ENCODE measurements around the gene NUP133.

NUP133 gene

DNA sequence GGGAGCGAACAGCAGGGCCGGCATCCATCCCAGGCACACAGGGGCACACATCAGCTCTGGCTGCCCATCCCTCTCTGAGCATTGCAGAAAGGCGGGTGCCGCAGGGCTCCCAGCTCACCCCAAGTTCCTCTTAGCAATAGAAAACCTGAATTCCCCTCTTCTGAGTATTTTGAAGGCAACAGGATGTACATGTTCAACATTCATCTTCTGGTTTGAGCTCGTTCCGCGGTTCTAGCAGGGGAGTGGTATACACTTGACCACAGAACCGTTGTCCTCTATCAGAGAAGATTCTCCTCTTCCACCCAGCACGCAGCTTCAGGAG is 97.8 kb downstream of the NUP133 start:
- no peak for DNase-seq (ENCODE audit: low read depth)
- H3K4me3 ChIP-seq (ENCODE audit: low read depth, low read length): no peak overlapping the region
- in situ Hi-C loops (cut with HindIII; ENCODE audit: low sequenced_read_pairs): no loop called here
- TF ChIP-seq, protein P1, sequence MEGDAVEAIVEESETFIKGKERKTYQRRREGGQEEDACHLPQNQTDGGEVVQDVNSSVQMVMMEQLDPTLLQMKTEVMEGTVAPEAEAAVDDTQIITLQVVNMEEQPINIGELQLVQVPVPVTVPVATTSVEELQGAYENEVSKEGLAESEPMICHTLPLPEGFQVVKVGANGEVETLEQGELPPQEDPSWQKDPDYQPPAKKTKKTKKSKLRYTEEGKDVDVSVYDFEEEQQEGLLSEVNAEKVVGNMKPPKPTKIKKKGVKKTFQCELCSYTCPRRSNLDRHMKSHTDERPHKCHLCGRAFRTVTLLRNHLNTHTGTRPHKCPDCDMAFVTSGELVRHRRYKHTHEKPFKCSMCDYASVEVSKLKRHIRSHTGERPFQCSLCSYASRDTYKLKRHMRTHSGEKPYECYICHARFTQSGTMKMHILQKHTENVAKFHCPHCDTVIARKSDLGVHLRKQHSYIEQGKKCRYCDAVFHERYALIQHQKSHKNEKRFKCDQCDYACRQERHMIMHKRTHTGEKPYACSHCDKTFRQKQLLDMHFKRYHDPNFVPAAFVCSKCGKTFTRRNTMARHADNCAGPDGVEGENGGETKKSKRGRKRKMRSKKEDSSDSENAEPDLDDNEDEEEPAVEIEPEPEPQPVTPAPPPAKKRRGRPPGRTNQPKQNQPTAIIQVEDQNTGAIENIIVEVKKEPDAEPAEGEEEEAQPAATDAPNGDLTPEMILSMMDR (IDR thresholded peaks at IDR 0.05; ENCODE audit: low read depth, low read length, missing control alignments): no peak

DNA sequence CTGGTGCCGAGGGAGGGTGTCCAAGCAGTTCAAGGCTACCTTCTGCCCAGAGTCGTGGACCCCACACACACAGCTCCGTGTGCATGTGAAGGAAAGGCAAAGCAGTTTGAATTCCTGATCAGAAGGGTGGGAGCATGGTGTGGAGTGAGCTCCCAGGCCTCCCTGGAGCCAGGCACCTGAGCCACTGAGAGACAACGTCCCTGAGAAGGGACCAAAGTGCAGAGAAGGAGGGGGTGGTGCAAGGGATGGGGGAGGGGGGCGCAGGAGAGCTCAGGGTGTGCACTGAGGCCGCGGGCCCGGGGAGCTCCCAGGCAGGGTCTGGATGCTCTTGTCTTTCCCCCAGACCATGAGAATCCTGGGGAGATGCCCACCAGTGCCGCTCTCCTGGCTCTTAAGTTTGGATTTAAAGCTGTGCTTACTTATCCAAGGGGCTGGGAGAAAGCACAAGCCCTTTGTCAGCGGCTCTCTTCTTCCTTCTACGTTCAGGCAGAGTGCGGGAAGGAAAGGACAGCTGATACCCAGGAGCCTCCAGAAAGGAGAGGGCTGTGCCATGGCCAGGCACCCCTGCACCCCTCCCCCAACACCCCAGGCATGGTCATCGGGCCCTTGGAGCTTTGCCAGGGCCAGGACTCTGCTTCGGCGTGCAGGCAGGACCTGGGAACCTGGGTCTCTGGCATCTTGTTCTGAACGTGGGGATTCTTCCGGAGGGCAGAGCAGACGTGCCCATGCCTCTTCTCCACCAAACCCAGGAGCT is 98.3 kb downstream of the NUP133 start:
- in situ Hi-C loops (cut with HindIII; ENCODE audit: low sequenced_read_pairs): loop anchor here (5.0 kb wide), 1 partner anchor 67 kb away; the partner anchor contains the start of gene CCSAP
- TF ChIP-seq, protein P1 (IDR thresholded peaks at IDR 0.05; ENCODE audit: low read depth, low read length, missing control alignments): no peak
- no peak overlapping the region for H3K4me3 ChIP-seq (ENCODE audit: low read depth, low read length)
- DNase-seq (ENCODE audit: low read depth): no peak

DNA sequence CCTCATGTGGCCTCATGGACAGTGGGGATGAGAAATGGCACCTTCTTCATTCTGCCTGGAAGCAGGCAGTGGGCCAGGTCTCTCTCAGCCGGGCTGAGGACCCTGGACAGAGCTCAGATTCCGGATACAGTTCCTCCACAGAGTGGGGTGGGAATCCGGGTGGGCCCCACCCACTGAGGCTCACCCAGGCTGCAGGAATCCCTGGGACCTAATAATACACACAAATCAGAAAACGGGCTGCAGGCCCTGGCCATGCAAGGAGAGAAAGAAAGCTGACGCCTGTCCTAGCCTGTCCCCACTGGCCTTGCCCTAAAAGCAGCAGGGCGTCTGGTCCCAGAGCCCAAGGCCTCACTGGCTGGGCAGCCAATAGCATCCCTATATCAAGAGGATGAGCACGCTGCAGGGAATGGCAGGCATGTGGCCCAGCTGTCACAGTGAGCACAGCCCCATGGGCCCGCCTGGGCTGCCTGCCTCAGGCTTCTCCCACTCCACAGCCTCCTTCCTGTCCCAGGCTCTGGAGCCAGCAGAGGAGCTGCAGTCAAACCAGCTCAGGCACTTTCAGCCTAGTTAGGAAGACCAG is 99.6 kb downstream of the NUP133 start:
- no peak overlapping the region for H3K4me3 ChIP-seq (ENCODE audit: low read depth, low read length)
- TF ChIP-seq, protein P1 (IDR thresholded peaks at IDR 0.05; ENCODE audit: low read depth, low read length, missing control alignments): no peak
- no peak for DNase-seq (ENCODE audit: low read depth)
- in situ Hi-C loops (cut with HindIII; ENCODE audit: low sequenced_read_pairs): loop anchor here (5.0 kb wide), 1 partner anchor 66 kb away; the partner anchor contains the start of gene CCSAP

DNA sequence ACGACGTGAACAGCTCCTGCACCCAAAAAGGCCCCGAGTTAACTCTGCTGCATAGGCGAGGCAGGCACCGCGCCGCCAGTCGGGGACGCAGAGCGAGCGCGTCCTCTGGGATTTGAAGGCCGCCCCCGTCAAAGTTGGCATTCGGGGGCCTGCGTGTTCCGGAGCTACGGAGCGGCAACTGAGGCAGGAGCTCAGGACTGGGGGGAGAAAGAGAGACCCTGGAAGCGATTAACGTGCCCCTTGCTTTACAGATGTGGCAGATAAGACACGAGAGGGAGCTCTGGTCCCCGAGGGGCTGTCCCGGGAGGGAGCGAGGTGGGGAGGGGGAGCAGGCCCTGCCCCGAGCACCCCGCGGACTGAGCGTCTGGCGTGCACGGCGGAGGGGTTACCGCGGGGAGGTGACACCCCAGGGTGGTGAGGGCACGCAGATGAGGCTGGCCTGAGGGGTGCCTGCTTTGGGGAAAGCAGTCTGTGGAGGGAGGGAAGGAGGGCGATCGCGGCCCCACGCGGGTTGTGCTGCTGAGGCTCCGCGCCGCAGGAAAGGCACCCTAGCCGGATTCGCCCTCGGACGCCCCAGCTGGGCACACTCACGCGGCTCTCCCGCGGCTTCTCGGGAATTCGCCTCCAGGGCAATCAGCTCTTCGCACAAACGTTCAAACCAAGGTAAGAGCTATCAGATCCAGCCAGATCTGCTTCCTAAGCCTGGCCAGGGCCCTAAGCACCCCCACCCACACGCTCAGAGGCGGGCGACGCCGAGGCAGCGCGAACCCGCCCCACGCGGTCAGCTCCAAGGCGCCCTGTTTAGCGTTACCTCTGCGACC is 100.7 kb downstream of the NUP133 start:
- TF ChIP-seq, protein P1 (IDR thresholded peaks at IDR 0.05; ENCODE audit: low read depth, low read length, missing control alignments): no peak
- H3K4me3 ChIP-seq (ENCODE audit: low read depth, low read length): no peak overlapping the region

DNA sequence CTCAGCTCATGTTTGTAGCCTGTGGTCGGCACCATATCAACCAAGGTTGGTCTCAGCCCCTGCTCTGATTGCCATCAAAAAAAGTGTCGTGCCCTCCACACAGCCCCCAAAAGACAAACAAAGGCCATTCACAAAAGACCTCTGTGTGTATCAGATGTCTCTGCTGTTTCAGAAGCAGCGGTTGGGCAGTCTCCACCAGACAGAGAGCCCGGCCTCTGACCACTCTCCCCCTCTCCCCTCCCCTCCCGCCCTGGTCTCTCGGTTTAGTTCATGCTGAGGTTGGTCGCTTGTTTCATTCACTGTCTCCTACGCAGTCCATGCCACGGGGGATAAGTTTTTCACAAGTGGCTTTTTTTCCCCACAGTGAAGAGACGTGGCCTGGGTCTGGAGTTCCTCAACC is 101.3 kb downstream of the NUP133 start:
- in situ Hi-C loops (cut with HindIII; ENCODE audit: low sequenced_read_pairs): loop anchor here (5.0 kb wide), 1 partner anchor 64 kb away; the partner anchor contains the start of gene CCSAP

More for the DNA sequence above, 100.7 kb downstream of the NUP133 start:
- in situ Hi-C loops (cut with HindIII; ENCODE audit: low sequenced_read_pairs): loop anchor here (5.0 kb wide), 1 partner anchor 65 kb away; the partner anchor contains the start of gene CCSAP
- DNase-seq (ENCODE audit: low read depth): no peak

GRCh38 chr1:229403573-229403972 is 104.6 kb downstream of the NUP133 start:
- no peak overlapping the region for H3K4me3 ChIP-seq (ENCODE audit: low read depth, low read length)
- in situ Hi-C loops (cut with HindIII; ENCODE audit: low sequenced_read_pairs): no loop called here
- DNase-seq (ENCODE audit: low read depth): no peak
- TF ChIP-seq, protein P1 (IDR thresholded peaks at IDR 0.05; ENCODE audit: low read depth, low read length, missing control alignments): no peak

More for the DNA sequence above, 101.3 kb downstream of the NUP133 start:
- DNase-seq (ENCODE audit: low read depth): no peak
- H3K4me3 ChIP-seq (ENCODE audit: low read depth, low read length): no peak overlapping the region
- TF ChIP-seq, protein P1 (IDR thresholded peaks at IDR 0.05; ENCODE audit: low read depth, low read length, missing control alignments): no peak

Data from astrocyte of the cerebellum (primary cell).